Measurements from ENCODE around the gene POLR2L. TPM values are rescaled to one million over a fixed set of nuclear protein-coding genes. Genes with fewer than 3 reads are reported as not detected.

The POLR2L gene
- total RNA-seq, 1 donor from 2014 or later: 128 TPM

GRCh38 chr11:790721-791564 is 51.4 kb downstream of the POLR2L start:
- Mint-ChIP-seq H3K4me1 (peaks cover 2% of the 10 kb centered on the region), H3K27ac (ENCODE audit: unreplicated experiment) (no peak overlapping the region), H3K27me3 (ENCODE audit: low read depth) (peaks cover 3% of the 10 kb centered on the region), H3K9me3 (no peaks in the 10 kb centered on the region), H3K4me3 (peak overlapping the region; percentile 66), H3K36me3 (ENCODE audit: low read depth) (no peaks in the 10 kb centered on the region)
- no peak for TF ChIP-seq CTCF (conservative IDR thresholded peaks at IDR 0.05)
- DNase-seq (ENCODE audit: low read depth, low spot score): no peak

- H3K36me3 Mint-ChIP-seq (ENCODE audit: low read depth): no peaks in the 10 kb centered on the region
- TF ChIP-seq CTCF (conservative IDR thresholded peaks at IDR 0.05): no peak
- DNase-seq (ENCODE audit: low read depth, low spot score): no peak
- no peak within 1 kb of the TSS for H3K27ac Mint-ChIP-seq (ENCODE audit: unreplicated experiment)
- H3K4me3 Mint-ChIP-seq: peak within 1 kb of the TSS; percentile 66
- peaks cover 4% of the 10 kb centered on the region for H3K27me3 Mint-ChIP-seq (ENCODE audit: low read depth)
- no peaks in the 10 kb centered on the region for H3K9me3 Mint-ChIP-seq
- no peaks in the 10 kb centered on the region for H3K4me1 Mint-ChIP-seq
These were observed 52.4 kb downstream of the POLR2L start, which contains the start of gene CEND1 for GRCh38 chr11:789943-790342. Gene CEND1, minus strand, starts transcription at chr11:790090. Its CDS starts 1,514 bp downstream, at chr11:788576.

Other genes with a start within 250 kb of the POLR2L start
- 10.2 and 11.4 TPM in 2 replicates for gene IRF7, start 226.6 kb downstream of the POLR2L start, total RNA-seq
- gene CDHR5, start 217.6 kb downstream of the POLR2L start, total RNA-seq: not detected in 2 replicates
- gene SCT, start 215.3 kb downstream of the POLR2L start, total RNA-seq: not detected in 2 replicates
- gene DRD4, start 205.3 kb downstream of the POLR2L start, total RNA-seq: 0.30 and 0.63 TPM in 2 replicates
- 60.9 and 67.0 TPM in 2 replicates for gene DEAF1, start 147.3 kb downstream of the POLR2L start, total RNA-seq
- 19.9 and 26.8 TPM in 2 replicates for gene TMEM80, start 146.7 kb downstream of the POLR2L start, total RNA-seq
- gene EPS8L2, start 136.3 kb downstream of the POLR2L start, total RNA-seq: 2.6 and 3.9 TPM in 2 replicates
- 154 and 163 TPM in 2 replicates for gene TALDO1, start 95.1 kb downstream of the POLR2L start, total RNA-seq
- gene GATD1, start 65.0 kb downstream of the POLR2L start, total RNA-seq: 93.6 and 94.9 TPM in 2 replicates
- gene CEND1, start 52.4 kb downstream of the POLR2L start, total RNA-seq: 1.0 and 1.2 TPM in 2 replicates
- 53.4 and 54.6 TPM in 2 replicates for gene SLC25A22, start 44.2 kb downstream of the POLR2L start, total RNA-seq
- 30.7 and 37.9 TPM in 2 replicates for gene PIDD1, start 37.3 kb downstream of the POLR2L start, total RNA-seq
- gene RPLP2, start 32.6 kb downstream of the POLR2L start, total RNA-seq: 1,810 and 1,830 TPM in 2 replicates
- gene PNPLA2, start 23.6 kb downstream of the POLR2L start, total RNA-seq: 27.0 and 34.5 TPM in 2 replicates
- 1.6 and 2.7 TPM in 2 replicates for gene CRACR2B, start 14.6 kb downstream of the POLR2L start, total RNA-seq
- gene CD151, start 9.6 kb downstream of the POLR2L start, total RNA-seq: 101 and 108 TPM in 2 replicates
- gene TSPAN4, start 323 bp upstream of the POLR2L start, total RNA-seq: 40.0 and 40.2 TPM in 2 replicates
- gene CHID1, start 68.3 kb upstream of the POLR2L start, total RNA-seq: 81.8 and 82.4 TPM in 2 replicates
- gene AP2A2, start 83.3 kb upstream of the POLR2L start, total RNA-seq: 75.5 and 78.1 TPM in 2 replicates
- not detected in 2 replicates for gene MUC6, start 194.2 kb upstream of the POLR2L start, total RNA-seq
- not detected in 2 replicates for gene MUC2, start 232.3 kb upstream of the POLR2L start, total RNA-seq